ENCODE measurements around the gene MRPL37. TPM values are rescaled to one million over a fixed set of nuclear protein-coding genes. Genes with fewer than 3 reads are reported as not detected.
A peak's percentile ranks its signal among the peaks of the same experiment; 100 is the strongest.

MRPL37 gene
- total RNA-seq, 1 donor from 2014 or later, result 80.0 TPM

DNA sequence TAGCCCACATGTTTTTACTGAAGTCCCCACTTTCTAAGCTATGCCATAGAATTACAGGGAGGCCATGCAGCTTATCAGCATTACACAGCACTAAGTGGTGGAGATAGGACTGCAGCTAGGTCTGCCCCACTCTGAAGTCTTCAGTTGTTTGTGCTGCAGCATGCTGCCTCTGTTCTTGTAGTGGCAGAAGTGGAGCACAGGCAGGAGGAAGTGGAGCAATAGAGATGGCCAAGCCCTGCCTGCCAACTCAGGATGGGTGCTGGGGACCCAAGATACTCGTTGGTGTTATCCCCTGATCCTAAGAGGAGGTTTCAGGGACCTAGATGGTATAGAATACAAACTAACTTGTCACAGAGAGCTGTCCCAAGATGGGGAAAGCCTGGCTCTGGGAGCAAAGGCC is 12.9 kb downstream of the MRPL37 start:
- peaks cover under 1% of the 10 kb centered on the region for H3K4me1 ChIP-seq (ENCODE audit: insufficient read depth, low read length)
- FAIRE-seq (no peak), DNase-seq (ENCODE audit: low read depth) (no peak)
- no peak overlapping the region for H3K4me3 ChIP-seq (ENCODE audit: insufficient read depth, low read depth, low read length)
- Mint-ChIP-seq H3K4me3 (ENCODE audit: unreplicated experiment) (no peak overlapping the region), H3K9me3 (ENCODE audit: unreplicated experiment) (no peaks in the 10 kb centered on the region), H3K27me3 (ENCODE audit: low read depth, unreplicated experiment) (no peaks in the 10 kb centered on the region), H3K4me1 (ENCODE audit: low read depth, unreplicated experiment) (peaks cover 1% of the 10 kb centered on the region), H3K27ac (ENCODE audit: unreplicated experiment) (peak overlapping the region; percentile 62), H3K36me3 (ENCODE audit: low read depth, unreplicated experiment) (peaks cover 29% of the 10 kb centered on the region)
- TF ChIP-seq, protein P1, sequence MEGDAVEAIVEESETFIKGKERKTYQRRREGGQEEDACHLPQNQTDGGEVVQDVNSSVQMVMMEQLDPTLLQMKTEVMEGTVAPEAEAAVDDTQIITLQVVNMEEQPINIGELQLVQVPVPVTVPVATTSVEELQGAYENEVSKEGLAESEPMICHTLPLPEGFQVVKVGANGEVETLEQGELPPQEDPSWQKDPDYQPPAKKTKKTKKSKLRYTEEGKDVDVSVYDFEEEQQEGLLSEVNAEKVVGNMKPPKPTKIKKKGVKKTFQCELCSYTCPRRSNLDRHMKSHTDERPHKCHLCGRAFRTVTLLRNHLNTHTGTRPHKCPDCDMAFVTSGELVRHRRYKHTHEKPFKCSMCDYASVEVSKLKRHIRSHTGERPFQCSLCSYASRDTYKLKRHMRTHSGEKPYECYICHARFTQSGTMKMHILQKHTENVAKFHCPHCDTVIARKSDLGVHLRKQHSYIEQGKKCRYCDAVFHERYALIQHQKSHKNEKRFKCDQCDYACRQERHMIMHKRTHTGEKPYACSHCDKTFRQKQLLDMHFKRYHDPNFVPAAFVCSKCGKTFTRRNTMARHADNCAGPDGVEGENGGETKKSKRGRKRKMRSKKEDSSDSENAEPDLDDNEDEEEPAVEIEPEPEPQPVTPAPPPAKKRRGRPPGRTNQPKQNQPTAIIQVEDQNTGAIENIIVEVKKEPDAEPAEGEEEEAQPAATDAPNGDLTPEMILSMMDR (IDR thresholded peaks at IDR 0.05; ENCODE audit: insufficient read depth, low read depth, low read length), result no peak
- TF ChIP-seq EZH2 (IDR thresholded peaks at IDR 0.05; ENCODE audit: insufficient read depth, low read length), result no peak
- no peaks in the 10 kb centered on the region for H3K9me3 ChIP-seq (ENCODE audit: insufficient read depth, low read depth, low read length)
- H3K4me2 ChIP-seq (ENCODE audit: low read length), result no peak overlapping the region
- H3K9ac ChIP-seq (ENCODE audit: low read length), result no peak overlapping the region
- H3K79me2 ChIP-seq (ENCODE audit: insufficient read depth, low read length), result no peaks in the 10 kb centered on the region
- peaks cover 81% of the 10 kb centered on the region for H3K36me3 ChIP-seq (ENCODE audit: insufficient read depth, low read length)
- no peaks in the 10 kb centered on the region for H3K27me3 ChIP-seq (ENCODE audit: insufficient read depth, low read length)
- H3K27ac ChIP-seq (ENCODE audit: low read depth, low read length), result no peak overlapping the region
- no peak overlapping the region for H2AFZ ChIP-seq (ENCODE audit: low read depth, low read length)
- peaks cover 28% of the 10 kb centered on the region for H4K20me1 ChIP-seq (ENCODE audit: insufficient read depth, low read length)

- Histone ChIP-seq H3K27ac (ENCODE audit: low read depth, low read length) (no peak overlapping the region), H3K27me3 (ENCODE audit: insufficient read depth, low read length) (no peaks in the 10 kb centered on the region), H3K4me1 (ENCODE audit: insufficient read depth, low read length) (peaks cover 10% of the 10 kb centered on the region), H3K36me3 (ENCODE audit: insufficient read depth, low read length) (peaks cover 71% of the 10 kb centered on the region), H3K9ac (ENCODE audit: low read length) (no peak overlapping the region), H3K4me3 (ENCODE audit: insufficient read depth, low read depth, low read length) (no peak overlapping the region), H3K4me2 (ENCODE audit: low read length) (no peak overlapping the region), H3K9me3 (ENCODE audit: insufficient read depth, low read depth, low read length) (no peaks in the 10 kb centered on the region), H3K79me2 (ENCODE audit: insufficient read depth, low read length) (no peaks in the 10 kb centered on the region), H4K20me1 (ENCODE audit: insufficient read depth, low read length) (peaks cover 32% of the 10 kb centered on the region), H2AFZ (ENCODE audit: low read depth, low read length) (no peak overlapping the region)
- Mint-ChIP-seq H3K4me1 (ENCODE audit: low read depth, unreplicated experiment) (peaks cover 12% of the 10 kb centered on the region), H3K36me3 (ENCODE audit: low read depth, unreplicated experiment) (peaks cover 28% of the 10 kb centered on the region), H3K9me3 (ENCODE audit: unreplicated experiment) (no peaks in the 10 kb centered on the region), H3K4me3 (ENCODE audit: unreplicated experiment) (no peak overlapping the region), H3K27ac (ENCODE audit: unreplicated experiment) (no peak overlapping the region), H3K27me3 (ENCODE audit: low read depth, unreplicated experiment) (no peaks in the 10 kb centered on the region)
- FAIRE-seq (no peak), DNase-seq (ENCODE audit: low read depth) (no peak)
- TF ChIP-seq, protein P1 (IDR thresholded peaks at IDR 0.05; ENCODE audit: insufficient read depth, low read depth, low read length), result no peak
- TF ChIP-seq EZH2 (IDR thresholded peaks at IDR 0.05; ENCODE audit: insufficient read depth, low read length), result no peak
These were observed 15.6 kb downstream of the MRPL37 start for GRCh38 chr1:54215523-54215922.

GRCh38 chr1:54218883-54219687 is 19.1 kb downstream of the MRPL37 start:
- Histone ChIP-seq H4K20me1 (ENCODE audit: insufficient read depth, low read length) (peaks cover 24% of the 10 kb centered on the region), H3K4me2 (ENCODE audit: low read length) (no peak overlapping the region), H3K9ac (ENCODE audit: low read length) (no peak overlapping the region), H3K79me2 (ENCODE audit: insufficient read depth, low read length) (no peaks in the 10 kb centered on the region), H3K27me3 (ENCODE audit: insufficient read depth, low read length) (no peaks in the 10 kb centered on the region), H3K27ac (ENCODE audit: low read depth, low read length) (no peak overlapping the region), H2AFZ (ENCODE audit: low read depth, low read length) (no peak overlapping the region), H3K4me3 (ENCODE audit: insufficient read depth, low read depth, low read length) (no peak overlapping the region), H3K36me3 (ENCODE audit: insufficient read depth, low read length) (peaks cover 40% of the 10 kb centered on the region), H3K4me1 (ENCODE audit: insufficient read depth, low read length) (peaks cover 10% of the 10 kb centered on the region), H3K9me3 (ENCODE audit: insufficient read depth, low read depth, low read length) (no peaks in the 10 kb centered on the region)
- Mint-ChIP-seq H3K27ac (ENCODE audit: unreplicated experiment) (no peak overlapping the region), H3K27me3 (ENCODE audit: low read depth, unreplicated experiment) (no peaks in the 10 kb centered on the region), H3K4me1 (ENCODE audit: low read depth, unreplicated experiment) (peaks cover 18% of the 10 kb centered on the region), H3K4me3 (ENCODE audit: unreplicated experiment) (no peak overlapping the region), H3K36me3 (ENCODE audit: low read depth, unreplicated experiment) (peaks cover 18% of the 10 kb centered on the region), H3K9me3 (ENCODE audit: unreplicated experiment) (no peaks in the 10 kb centered on the region)
- FAIRE-seq (no peak), DNase-seq (ENCODE audit: low read depth) (no peak)
- TF ChIP-seq EZH2 (IDR thresholded peaks at IDR 0.05; ENCODE audit: insufficient read depth, low read length), result no peak
- TF ChIP-seq, protein P1 (IDR thresholded peaks at IDR 0.05; ENCODE audit: insufficient read depth, low read depth, low read length), result no peak

Measured in astrocyte (in vitro differentiated cells and primary cell).